HG03039 (cell line): Measurements from ENCODE around the gene SDS.

Experiments
- ATAC-seq: cut with Tn5 transposase; IDR thresholded peaks from one replicate; pipeline ENCODE4 v1.9.1; 2021; ENCODE audit warnings: mild to moderate bottlenecking, moderate library complexity; ENCODE audit not compliant: unreplicated experiment

Gene SDS

DNA sequence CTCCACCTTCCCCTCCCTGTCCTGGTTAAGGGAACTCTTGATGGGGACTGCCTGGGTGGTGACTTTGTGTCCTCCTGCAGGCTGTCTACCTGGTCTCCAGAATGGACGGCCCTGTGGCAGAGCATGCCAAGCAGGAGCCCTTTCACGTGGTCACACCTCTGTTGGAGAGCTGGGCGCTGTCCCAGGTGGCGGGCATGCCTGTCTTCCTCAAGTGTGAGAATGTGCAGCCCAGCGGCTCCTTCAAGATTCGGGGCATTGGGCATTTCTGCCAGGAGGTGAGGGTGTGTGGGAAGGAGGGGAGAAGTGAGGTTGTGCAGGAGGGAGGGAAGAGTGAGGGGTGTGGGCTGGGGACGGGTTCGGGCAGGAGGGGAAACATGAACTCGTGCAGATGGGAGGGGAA lies 24.2 kb upstream of the SDS start:
- no peak for ATAC-seq

DNA sequence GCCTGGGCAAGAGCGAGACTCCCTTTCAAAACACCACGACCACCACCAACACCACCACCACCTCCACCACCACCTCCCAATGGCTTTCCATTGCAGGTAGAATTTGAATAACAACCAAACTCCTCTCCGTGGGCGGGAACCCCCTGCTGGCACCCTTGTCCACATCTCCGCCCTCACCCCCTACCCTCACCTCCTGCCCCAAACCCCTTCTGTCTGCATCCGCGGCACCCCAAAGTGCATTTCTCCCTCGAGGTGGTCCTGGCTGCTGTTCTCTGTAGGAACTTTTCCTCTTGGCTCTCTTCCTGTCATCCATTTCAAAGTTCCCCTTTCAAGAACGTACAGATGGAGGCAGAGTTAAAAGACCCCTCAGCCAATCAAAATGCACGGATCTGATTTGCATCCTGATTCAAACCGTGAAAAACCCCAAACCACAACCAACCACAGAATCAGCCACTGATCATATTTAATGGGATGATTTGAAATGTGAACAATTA lies 22.3 kb upstream of the SDS start:
- no peak for ATAC-seq

DNA sequence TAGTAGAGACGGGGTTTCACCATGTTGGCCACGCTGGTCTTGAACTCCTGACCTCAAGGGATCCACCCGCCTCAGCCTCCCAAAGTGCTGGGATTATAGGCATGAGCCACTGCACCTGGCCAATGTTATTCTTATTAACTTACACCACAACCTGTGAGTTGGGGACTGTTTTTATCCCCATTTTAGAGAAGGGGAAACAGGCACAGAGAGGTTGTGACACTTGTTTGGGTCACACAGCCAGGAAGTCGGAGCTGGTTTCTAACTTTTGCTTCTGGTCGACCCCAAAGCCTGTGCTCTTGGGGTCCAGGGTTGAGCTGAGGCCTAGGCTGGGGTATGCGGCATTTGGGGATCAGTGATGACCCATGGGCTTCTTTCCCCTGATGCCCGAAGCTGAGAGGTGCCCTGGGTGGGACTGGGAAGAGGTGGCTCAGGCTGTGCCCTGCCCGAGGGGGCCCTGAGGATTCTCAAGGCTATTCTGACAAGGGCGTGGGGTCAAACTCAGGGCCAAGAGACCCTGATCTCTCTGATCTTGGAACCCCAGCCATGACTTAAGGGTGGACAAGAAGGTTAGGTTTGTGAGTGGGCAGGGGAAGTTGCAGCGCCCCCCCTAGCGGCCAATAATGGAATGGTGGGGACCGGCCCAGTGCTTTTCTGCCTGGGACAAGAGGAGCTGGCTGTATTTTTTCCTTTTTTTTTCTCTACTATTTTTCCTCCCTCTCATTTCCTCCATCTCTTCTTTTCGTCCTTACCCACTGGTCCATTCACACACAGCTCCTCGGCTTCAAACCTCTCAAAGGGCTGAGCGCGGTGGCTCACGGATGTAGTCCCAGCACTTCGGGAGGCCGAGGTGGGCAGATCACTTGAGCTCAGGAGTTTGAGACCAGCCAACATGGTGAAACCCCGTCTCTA lies 21.5 kb upstream of the SDS start:
- ATAC-seq: no peak

DNA sequence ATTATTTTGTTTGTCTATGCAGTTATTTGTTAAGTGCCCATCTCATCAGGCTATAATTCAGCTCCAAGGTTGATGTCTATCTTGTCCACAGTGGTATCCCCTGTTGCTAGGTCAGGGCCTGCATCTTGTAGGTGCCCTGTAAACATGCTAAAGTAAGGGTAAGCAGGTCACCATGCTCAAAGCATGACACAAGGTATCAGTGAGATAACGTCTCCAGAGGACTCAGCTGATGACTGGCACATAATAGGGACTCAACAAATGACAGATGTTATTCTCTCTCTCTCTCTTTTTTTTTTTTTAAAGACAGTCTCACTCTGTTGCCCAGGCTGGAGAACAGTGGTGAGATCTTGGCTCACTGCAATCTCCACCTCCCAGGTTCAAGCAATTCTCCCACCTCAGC lies 20.8 kb upstream of the SDS start:
- no peak for ATAC-seq

DNA sequence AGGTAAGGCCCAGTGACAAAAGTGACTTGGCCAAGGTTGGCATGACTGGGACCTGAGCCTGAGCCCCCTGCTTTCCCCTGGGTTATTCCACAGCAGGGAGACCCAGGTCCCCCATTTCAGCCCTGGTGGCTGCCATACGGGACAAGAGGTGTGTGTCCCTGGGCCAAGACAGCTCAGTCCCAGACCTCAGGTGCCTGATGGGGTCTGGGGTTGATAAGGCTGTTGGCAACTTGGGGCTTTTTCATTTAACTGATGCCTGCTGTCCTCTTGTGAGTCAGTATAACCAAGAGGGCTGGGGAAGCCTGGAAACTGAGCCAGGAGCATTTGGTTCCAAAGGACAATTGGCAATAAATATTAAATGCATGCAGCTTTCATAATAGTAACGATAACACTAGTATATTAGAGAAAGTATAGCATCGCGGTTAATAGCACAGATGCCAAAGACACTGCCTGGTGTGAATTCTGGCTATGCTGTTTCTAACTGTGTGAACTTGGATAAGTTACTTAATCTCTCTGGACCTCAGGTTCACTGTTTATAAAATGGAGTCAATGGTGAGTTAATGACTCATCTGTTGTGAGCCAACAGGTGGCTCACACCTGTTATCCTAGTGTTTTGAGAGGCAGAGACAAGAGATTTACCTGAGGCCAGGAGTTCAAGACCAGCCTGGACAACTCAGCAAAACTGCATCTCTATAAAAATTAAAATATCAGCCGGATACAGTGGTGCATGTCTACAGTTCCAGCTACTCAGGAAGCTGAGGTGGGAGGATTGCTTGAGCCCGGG lies 19.4 kb upstream of the SDS start:
- no peak for ATAC-seq

DNA sequence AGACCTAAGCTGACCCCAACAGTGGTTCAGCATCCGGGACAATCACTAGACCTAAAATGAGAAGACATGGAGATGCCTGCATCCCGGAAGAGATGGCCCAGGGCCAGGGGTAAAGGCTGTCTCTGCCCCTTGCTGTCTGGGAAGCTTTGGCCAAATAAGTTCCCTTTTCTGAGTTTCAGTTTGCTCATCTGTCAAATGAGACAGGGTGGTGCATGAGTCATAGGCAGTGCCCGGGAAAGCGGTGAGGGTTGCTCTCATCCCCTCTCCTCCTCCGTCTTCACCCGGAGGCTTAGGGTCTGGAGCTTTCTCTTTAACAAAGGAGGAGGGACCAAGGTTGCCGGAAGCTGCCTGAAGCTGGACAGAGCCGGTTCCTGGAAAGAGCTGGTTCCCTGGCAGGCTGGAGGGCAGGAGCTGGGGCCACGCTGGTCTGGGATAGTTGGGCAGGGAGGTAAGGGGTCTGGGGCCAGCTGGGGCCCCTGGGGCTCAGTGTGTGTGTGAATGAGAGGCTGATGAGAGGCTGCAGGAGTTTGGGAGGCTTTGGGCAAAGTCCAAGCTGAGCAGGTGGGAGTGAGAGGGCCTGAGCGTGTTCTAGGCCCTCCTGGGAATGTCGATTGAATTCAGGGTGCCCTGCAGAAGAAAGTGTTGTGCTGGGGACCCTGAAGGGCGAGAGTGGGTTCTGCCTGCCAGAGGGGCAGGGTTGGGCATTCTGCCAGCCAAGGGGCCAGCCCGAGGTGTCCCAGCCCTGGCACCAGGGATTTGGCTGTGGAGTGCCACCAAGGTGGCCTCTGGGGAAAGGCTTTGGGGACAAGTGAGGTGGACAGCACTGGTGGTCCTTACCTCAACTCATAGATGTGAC lies 18.6 kb upstream of the SDS start, which contains the start of gene SDSL:
TSS of gene SDSL (plus strand) at position 351 of the 856 bp plus-strand sequence. CDS start 5,603 bp downstream, outside the sequence.
- ATAC-seq: peak; percentile 83

DNA sequence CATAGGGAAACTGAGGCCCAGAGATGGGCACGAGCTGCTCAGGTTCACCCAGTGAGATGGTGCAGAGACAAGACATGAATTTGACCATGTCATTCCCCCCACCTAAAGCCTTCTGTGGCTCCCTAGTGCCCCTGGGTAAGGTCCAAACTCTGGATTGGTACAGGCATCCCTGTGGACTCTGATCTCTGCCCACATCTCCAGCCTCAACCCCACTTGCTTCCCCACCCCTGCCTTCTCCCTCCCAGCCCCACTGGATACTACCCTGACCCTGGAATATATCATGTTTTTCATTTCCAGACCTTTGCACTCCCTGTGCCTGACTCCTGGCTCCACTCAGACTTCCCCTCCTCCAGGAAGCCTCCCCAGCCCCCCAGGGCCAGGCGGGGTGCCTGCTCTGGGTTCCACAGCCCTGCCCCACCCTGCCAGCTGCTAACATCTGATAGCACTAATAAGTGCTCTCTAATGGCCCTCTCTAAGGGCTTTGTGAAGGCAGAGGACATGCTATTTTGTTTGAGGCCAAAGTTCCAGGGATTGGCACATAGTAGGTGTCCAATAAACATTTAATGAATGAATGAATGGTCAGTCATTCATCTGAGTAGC lies 17.4 kb upstream of the SDS start:
- ATAC-seq: no peak

DNA sequence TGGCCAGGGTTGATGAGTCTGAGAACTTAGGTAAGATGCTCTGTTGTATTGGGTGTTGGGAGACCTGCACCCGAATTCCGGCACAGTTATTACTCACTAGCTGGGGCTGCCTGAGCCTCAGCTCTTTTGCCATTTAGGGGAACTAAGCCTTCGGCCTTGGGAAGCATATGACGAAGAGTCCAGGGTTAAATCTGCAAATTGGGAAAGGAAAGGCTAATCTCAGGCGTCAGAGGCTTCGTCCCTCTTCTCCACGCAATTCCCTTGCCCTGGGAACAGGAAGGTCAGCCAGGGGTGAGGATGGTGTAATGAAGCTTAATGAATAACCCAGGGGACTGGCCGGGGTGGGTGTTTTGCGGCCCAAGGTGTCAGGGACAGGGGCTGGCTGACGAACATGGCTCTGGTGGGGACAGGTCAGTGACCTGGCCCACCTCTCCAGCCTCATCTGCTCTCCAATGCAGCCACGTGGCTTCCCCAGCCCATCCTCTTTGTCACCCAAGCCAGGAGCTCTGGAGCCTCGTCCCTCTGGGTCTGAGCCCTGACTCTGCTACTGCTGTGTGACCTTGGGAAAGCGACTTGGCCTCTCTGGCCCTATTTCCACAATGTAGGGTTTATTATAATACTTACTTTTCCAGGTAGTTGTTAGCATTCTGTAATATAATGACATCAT lies 14.7 kb upstream of the SDS start:
- ATAC-seq: no peak

DNA sequence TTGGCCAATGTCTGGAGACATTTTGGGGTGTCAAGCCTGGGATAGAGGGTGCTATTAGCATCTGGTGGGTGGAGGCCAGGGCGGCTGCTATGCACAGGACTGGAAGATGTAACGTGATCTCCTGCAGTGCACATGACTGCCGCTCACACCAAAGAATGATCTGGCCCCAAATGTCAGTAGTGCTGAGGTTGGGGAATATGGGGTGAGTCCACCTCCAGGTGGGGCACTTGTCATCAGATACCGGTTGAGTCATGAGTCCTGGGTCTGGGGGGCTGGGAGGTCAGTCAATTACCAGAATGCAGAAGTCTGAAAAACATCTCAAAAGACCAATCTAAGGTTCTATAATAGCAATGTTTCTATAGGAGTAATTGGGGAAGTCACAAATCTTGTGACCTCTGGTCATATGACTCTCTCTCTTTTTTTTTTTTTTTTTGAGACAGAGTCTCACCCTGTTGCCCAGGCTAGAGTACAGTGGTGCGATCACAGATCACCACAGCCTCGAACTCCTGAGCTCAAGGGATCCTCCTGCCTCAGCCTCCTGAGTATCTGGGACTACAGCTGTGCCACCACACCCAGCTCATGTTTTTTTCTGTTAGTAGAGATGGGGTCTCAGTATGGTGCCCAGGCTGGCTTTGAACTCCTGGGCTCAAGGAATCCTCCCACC lies 12.5 kb upstream of the SDS start:
- no peak for ATAC-seq

DNA sequence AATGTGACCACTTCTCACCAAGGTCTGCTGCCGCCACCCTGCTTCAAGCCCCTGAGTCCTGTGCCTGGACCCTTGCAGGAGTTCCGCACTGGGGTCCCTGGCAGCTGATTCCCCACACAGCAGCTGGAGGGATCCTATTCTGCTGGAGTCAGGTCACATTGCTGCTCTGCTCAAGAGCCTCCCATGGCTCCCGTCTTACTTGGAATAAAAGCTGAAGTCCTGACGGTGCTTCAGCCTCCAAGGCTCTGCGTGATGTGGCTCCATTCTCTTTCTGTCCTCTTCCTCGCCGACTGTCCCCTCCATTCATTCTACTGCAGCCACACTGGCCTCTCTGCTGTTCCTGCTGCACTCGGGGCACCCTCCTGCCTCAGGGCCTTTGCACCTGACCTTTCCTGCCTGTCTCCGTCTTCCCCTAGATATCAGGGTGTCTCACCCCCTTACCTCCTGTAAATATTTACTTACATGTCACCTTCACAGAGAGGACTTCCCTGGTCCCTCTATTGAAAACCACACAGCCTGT lies 10.9 kb upstream of the SDS start:
- no peak for ATAC-seq

DNA sequence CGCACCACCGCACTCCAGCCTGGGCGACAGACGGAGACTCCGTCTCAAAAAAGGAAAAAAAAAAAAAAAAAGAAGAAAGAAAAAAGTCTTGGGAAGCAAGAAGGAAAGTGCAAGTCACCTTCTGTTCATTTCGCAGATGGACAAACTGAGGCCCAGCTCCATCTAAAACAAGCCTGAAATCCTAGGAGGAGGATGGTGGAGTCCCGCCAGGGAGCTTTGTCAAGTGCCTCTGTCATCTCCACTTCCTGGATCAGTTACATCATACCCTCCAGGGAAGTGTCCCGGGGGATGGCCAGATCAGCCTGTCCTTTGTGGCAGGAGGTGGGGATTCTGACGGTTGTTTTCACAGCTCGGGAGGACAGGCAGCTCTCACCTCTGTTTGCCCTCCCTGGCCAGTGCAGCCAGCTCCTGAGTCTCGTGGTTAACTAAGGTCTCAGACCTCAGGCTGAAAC lies 9.8 kb upstream of the SDS start:
- no peak for ATAC-seq

DNA sequence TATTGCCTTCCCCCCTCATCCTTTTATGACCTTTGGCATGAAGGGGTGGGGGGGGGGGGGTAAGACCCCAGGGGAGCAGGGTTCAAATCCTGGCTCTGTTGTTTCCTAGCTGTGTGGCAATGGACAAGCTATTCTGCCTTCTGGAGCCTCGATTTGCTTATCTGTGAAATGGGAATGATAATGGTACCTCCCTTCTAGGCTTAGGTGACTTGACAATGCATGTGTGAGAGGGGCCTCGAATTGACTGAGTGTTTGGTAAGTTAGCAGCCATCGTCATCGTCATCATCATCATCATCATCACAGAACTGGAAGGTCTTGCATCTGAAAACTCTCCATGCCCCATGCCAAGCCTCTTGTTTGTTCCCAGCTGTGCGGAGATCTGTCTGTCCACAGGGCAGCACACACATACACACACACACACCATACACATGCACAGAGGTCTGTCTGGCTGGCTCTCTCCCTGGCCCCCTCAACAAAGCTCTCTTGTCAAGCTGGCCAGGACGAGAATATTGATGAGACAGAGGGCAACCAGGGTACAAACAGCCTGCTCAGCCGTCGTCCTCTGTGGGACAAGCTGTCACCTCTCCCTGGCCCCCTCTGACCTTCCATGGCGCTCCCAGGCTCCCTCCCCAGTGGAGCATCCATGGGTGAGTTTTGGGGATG lies 5.9 kb upstream of the SDS start:
- ATAC-seq: no peak

DNA sequence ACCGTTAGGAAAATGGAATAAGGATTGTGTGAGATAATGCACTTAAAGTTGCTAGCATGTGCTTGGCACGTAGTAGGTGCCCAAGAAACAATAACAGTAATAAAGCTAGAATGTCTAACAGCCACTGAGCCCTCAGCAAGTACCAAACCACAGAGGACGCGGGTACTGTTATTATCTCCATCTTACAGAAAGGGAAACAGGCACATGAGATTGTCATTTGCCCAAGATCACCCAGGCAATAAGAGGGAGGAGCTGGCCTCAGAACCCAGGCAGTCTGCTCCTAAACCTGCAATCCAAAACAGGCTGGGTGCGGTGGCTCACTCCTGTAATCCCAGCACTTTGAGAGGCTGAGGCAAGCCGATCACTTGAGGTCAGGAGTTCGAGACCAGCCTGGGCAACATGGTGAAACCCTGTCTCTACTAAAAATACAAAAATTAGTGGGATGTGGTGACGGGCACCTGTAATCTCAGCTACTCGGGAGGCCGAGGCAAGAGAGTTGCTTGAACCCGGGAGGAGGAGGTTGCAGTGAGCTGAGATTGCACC lies 5.1 kb upstream of the SDS start:
- no peak for ATAC-seq

DNA sequence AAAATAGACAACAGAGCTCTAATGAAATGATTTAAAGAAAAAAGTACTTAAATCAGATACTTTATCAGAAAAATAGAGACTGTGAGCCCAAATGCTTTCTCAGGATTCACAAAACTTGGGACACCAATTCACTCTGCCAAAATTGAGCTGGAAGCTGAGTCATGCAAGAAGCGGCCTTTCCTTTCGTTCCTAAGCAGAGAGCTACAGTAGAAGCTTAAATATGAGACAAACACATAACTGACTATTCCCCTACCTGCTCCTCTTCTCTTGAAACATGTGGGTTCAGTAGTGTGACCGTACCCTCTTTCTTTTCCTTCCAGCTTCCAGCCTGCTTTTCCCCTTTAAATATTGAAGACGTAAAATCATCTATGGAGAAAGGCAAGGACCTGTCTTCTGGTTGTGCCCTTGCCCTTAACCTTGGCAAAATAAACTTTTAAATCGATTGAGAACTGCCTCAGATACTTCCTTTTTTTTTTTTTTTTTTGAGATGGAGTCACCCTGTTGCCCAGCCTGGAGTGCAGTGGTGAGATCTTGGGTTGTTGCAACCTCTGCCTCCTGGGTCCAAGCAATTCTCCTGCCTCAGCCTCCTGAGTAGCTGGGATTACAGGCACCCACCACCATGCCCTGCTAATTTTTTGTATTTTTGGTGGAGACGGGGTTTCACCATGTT lies 4.4 kb upstream of the SDS start:
- no peak for ATAC-seq

DNA sequence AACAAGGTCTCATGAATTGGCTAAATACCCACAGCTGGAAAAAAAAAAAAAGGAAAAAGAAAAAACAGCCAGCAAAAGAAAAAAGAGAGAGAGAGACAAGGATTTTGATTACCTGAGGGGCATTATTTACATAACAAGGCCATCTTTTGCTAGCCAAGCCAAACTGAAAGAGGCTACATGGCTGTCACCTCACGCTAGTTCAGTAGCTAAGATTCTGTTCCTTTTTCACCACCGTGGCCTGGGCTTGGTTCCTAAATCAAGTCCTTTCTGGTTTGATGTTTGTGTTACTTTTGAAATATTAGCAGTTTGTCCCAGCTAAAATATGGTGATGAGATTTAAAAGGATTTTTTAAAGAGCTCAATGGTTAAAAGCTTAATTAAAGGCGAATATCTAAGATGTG lies 2.0 kb upstream of the SDS start:
- no peak for ATAC-seq

DNA sequence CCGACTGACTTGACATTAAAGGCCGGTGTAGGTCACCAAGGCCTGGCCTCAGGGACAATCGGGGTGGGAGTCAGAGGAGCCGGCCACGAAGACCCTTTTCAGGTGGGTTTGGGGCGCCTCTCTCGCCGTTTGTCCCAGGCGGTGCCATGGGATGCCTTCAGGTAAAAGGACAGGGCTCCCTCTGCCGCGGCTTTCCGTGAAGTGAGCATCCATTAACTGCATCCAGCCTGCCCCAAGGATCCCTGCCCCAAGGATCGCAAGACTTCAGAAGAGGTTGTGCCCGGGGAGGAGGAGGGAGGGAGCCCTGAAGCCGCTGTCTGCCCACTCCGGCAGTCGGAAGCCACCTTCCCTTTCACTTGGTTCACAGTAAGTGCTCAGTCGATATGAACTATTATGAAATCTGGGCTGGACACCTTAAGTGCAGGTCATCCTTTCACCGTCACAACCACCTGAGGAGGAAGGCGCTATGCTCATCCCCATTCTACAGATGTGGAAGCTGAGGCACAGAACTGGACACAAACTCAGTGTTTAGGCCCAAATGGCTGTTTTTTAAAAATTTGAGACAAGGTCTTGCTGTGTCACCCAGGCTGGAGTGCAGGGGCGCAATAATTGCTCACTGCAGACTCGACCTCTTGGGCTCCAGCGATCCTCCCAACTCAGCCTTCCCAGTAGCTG lies 964 bp downstream of the SDS start:
- ATAC-seq: no peak
